GM19025 (cell line): ENCODE results near the gene TMEM135.

Experiments used
- ATAC-seq: cut with Tn5 transposase; IDR thresholded peaks from one replicate; pipeline ENCODE4 v1.9.1; 2021; ENCODE audit warnings: mild to moderate bottlenecking, low read depth, moderate library complexity; ENCODE audit not compliant: unreplicated experiment

The TMEM135 gene

GRCh38 chr11:87331273-87331672 is 293.5 kb downstream of the TMEM135 start:
- no peak for ATAC-seq

- no peak for ATAC-seq
Measured at GRCh38 chr11:87338046-87338639, 300.4 kb downstream of the TMEM135 start.

- no peak for ATAC-seq
Measured at GRCh38 chr11:87339416-87339815, 301.7 kb downstream of the TMEM135 start.

- ATAC-seq: no peak
Measured at GRCh38 chr11:87347441-87347840, 309.7 kb downstream of the TMEM135 start.

GRCh38 chr11:87347854-87348253 is 310.1 kb downstream of the TMEM135 start:
- ATAC-seq: no peak

GRCh38 chr11:87351676-87352075 is 313.9 kb downstream of the TMEM135 start:
- ATAC-seq: no peak

GRCh38 chr11:87352759-87353707 is 315.3 kb downstream of the TMEM135 start:
- ATAC-seq: peak; percentile 95

GRCh38 chr11:87353771-87354345 is 316.1 kb downstream of the TMEM135 start:
- no peak for ATAC-seq

- no peak for ATAC-seq
Measured at GRCh38 chr11:87355596-87355995, 317.9 kb downstream of the TMEM135 start.

- ATAC-seq: no peak
Measured at GRCh38 chr11:87356428-87356827, 318.7 kb downstream of the TMEM135 start.

GRCh38 chr11:87358461-87358860 is 320.7 kb downstream of the TMEM135 start:
- no peak for ATAC-seq

- no peak for ATAC-seq
Measured at GRCh38 chr11:87359401-87359800, 321.7 kb downstream of the TMEM135 start.

- no peak for ATAC-seq
Measured at GRCh38 chr11:87361891-87362290, 324.2 kb downstream of the TMEM135 start.

- ATAC-seq: no peak
Measured at GRCh38 chr11:87366346-87366745, 328.6 kb downstream of the TMEM135 start.

GRCh38 chr11:87366763-87367405 is 329.1 kb downstream of the TMEM135 start:
- ATAC-seq: no peak

GRCh38 chr11:87368151-87368550 is 330.4 kb downstream of the TMEM135 start:
- ATAC-seq: no peak

- ATAC-seq: no peak
Measured at GRCh38 chr11:87368858-87369480, 331.2 kb downstream of the TMEM135 start.

- ATAC-seq: no peak
Measured at GRCh38 chr11:87369888-87370287, 332.2 kb downstream of the TMEM135 start.

GRCh38 chr11:87372065-87372464 is 334.3 kb downstream of the TMEM135 start:
- ATAC-seq: no peak
